ENCODE data around the gene FSIP1. TPM values are rescaled to one million over a fixed set of nuclear protein-coding genes. Genes with fewer than 3 reads are reported as not detected.

The FSIP1 gene
- polyA plus RNA-seq, 1 experiment, result 0.43 TPM

GRCh38 chr15:39573844-39574243, 208.8 kb downstream of the FSIP1 start:
- CTCF ChIA-PET, result no interaction called here
- DNase-seq (ENCODE audit: low read depth, low spot score), result no peak
- Histone ChIP-seq H3K4me3 (ENCODE audit: low read depth, low read length) (no peak overlapping the region), H3K9me3 (ENCODE audit: control insufficient read depth, insufficient read depth, low read length) (no peaks in the 10 kb centered on the region), H3K27ac (ENCODE audit: low read depth, low read length) (no peak overlapping the region), H3K27me3 (ENCODE audit: control insufficient read depth, insufficient read depth, low read length) (no peaks in the 10 kb centered on the region)
- POLR2A ChIA-PET, result no interaction called here
- TF ChIP-seq CTCF (IDR thresholded peaks at IDR 0.05; ENCODE audit: low read depth, low read length), result no peak

DNA sequence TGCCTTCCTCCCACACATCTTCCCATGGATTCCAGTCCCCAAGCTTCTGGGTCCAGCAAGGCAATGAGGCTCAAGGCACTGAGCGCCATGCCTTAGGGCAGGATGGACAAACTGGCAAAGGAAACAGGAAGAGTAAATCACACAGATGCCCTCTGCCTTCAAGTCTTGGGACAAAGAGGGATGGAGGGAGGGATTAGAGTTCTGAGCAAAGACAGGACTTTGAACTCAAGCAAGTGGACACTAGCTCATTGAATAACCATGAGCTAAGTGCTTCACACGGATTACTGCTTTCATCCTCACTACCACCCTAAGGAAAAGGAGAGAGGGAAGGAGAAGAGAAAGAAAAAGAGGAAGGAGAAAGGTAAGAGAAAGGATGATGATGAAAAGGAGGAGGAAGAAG, 209.4 kb downstream of the FSIP1 start:
- POLR2A ChIA-PET, result no interaction called here
- Histone ChIP-seq H3K27me3 (ENCODE audit: control insufficient read depth, insufficient read depth, low read length) (no peaks in the 10 kb centered on the region), H3K4me3 (ENCODE audit: low read depth, low read length) (no peak overlapping the region), H3K9me3 (ENCODE audit: control insufficient read depth, insufficient read depth, low read length) (no peaks in the 10 kb centered on the region), H3K27ac (ENCODE audit: low read depth, low read length) (no peak overlapping the region)
- CTCF ChIA-PET, result no interaction called here
- no peak for TF ChIP-seq CTCF (IDR thresholded peaks at IDR 0.05; ENCODE audit: low read depth, low read length)
- DNase-seq (ENCODE audit: low read depth, low spot score), result no peak

DNA sequence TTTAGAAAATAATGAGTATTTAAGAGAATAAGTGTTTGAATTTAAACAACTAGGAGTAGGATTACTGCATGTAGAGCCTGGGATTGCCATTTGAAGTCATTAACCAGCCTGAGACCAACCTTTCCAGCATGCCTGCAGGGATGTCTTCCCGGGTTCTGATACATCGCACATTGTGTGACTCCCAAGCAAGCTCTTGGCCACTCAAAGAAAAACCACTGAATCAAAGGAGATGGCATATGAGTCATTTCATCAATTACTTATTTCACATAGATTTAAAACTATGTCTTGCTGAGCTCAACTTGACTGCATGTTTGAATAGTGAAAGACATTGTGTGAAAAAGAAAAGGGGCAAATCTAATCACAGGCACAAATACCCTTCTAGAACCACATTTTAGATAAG, 216.8 kb downstream of the FSIP1 start:
- POLR2A ChIA-PET, result no interaction called here
- DNase-seq (ENCODE audit: low read depth, low spot score), result no peak
- H3K9me3 ChIP-seq (ENCODE audit: control insufficient read depth, insufficient read depth, low read length), result no peaks in the 10 kb centered on the region
- H3K27ac ChIP-seq (ENCODE audit: low read depth, low read length), result no peak overlapping the region
- no peak overlapping the region for H3K4me3 ChIP-seq (ENCODE audit: low read depth, low read length)
- CTCF ChIA-PET, result no interaction called here
- TF ChIP-seq CTCF (IDR thresholded peaks at IDR 0.05; ENCODE audit: low read depth, low read length), result no peak
- no peaks in the 10 kb centered on the region for H3K27me3 ChIP-seq (ENCODE audit: control insufficient read depth, insufficient read depth, low read length)

GRCh38 chr15:39564972-39565665, 217.5 kb downstream of the FSIP1 start:
- no peak for TF ChIP-seq CTCF (IDR thresholded peaks at IDR 0.05; ENCODE audit: low read depth, low read length)
- no peaks in the 10 kb centered on the region for H3K9me3 ChIP-seq (ENCODE audit: control insufficient read depth, insufficient read depth, low read length)
- no peaks in the 10 kb centered on the region for H3K27me3 ChIP-seq (ENCODE audit: control insufficient read depth, insufficient read depth, low read length)
- H3K4me3 ChIP-seq (ENCODE audit: low read depth, low read length), result no peak overlapping the region
- DNase-seq (ENCODE audit: low read depth, low spot score), result no peak
- POLR2A ChIA-PET, result no interaction called here
- CTCF ChIA-PET, result no interaction called here
- H3K27ac ChIP-seq (ENCODE audit: low read depth, low read length), result no peak overlapping the region

- no peaks in the 10 kb centered on the region for H3K27me3 ChIP-seq (ENCODE audit: control insufficient read depth, insufficient read depth, low read length)
- H3K27ac ChIP-seq (ENCODE audit: low read depth, low read length), result no peak overlapping the region
- no peak for TF ChIP-seq CTCF (IDR thresholded peaks at IDR 0.05; ENCODE audit: low read depth, low read length)
- ChIA-PET CTCF (no interaction called here), POLR2A (no interaction called here)
- H3K4me3 ChIP-seq (ENCODE audit: low read depth, low read length), result no peak overlapping the region
- no peaks in the 10 kb centered on the region for H3K9me3 ChIP-seq (ENCODE audit: control insufficient read depth, insufficient read depth, low read length)
- no peak for DNase-seq (ENCODE audit: low read depth, low spot score)
Measured at GRCh38 chr15:39558421-39558820, 224.2 kb downstream of the FSIP1 start.

Measured in AG04450 (cell line).